GM18858 (cell line): ENCODE results near the gene SLC13A2.
A peak's percentile ranks its signal among the peaks of the same experiment; 100 is the strongest.

Source experiments
- ATAC-seq: cut with Tn5 transposase; IDR thresholded peaks from one replicate; pipeline ENCODE4 v1.9.1; 2021; ENCODE audit not compliant: unreplicated experiment

The SLC13A2 gene

DNA sequence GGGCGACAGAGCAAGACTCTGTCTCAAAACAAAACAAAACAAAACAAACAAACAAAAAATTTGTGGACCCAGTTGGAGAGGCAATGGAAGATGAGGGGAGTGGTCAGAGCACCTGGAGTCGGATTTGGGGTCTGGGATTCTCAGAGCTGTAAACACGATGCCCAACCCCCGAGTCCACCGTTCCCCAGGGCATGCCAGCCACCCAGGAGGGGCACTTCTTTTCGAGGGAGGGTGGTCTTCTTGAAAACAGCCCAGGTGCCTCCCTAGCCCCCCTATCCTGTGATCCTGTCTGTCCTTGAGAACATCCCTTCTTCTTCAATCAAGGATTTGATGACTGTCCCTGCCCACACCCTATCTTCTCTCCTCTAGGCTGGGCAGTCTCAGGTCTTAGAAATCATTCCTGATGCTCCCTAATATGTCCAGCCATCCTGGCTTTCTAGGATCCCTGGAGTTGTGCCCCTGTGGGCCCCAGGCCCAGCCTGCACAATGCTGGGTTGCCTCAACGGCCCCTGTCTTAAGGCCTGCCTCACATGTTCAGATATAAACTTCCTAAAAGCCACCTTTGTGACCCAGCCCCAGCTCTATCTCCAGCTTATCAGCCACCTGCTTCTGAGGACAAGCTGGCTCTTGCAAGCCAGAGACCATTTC, 3.1 kb upstream of the SLC13A2 start:
- ATAC-seq = no peak

DNA sequence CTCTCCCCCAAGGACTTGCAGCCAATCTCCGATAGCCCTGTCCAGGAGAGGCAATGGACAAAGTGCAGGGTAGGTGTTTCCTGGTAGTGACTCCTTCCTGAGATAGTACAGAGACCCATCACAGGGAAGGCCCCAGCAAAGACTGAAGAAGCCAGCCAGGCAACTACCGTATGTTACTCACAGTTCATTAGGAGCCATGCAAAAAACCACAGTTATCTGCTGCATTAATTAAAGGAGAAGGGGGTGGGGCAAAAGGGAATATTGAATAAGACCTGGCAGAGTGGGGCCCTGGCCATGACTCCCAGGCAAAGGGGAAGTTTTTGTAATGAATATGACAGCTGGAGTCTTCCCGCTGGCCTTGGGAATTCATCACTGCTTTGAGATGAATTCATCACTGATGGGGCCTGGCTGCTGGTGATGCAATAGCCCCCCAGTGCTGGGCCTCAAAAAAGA, 2.5 kb upstream of the SLC13A2 start:
- ATAC-seq = no peak

DNA sequence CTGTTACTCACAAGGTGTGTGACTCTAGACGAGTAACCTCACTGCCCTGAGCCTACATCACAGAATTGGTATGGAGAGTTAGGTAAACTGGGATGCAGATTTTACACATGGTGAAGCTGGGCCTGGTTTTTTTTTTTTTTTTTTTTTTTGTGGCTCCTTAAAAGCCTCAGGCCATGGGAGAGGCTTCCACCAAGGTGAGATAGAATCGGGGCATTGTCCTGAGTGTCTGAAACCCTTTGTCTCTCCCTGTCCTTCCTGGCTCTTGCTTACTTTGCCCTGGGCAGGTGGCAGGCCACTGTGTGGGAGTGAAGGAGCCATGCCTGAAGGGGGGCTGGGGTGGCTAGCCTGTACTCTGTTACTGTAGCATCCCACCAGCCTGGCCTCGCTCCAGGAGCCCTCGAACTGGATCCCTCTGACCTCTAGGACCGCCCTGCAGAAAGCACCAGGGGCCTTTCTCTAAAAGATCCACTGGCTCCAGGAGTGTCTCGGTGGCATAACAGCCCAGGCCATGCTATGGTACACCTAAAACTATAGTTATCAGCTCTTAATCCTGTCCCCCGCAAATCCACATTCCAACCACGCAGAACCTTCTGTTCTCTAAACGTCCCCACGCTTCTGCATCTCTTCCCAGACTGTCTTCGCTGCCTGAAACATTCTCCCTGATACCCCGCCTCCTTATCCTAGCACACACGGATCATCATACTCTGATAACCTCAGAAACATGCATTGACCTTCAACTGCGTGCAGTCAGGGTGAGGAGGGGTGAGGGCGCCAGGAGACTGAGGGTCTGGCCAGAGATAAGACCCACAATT, 1.7 kb upstream of the SLC13A2 start:
- ATAC-seq = no peak

DNA sequence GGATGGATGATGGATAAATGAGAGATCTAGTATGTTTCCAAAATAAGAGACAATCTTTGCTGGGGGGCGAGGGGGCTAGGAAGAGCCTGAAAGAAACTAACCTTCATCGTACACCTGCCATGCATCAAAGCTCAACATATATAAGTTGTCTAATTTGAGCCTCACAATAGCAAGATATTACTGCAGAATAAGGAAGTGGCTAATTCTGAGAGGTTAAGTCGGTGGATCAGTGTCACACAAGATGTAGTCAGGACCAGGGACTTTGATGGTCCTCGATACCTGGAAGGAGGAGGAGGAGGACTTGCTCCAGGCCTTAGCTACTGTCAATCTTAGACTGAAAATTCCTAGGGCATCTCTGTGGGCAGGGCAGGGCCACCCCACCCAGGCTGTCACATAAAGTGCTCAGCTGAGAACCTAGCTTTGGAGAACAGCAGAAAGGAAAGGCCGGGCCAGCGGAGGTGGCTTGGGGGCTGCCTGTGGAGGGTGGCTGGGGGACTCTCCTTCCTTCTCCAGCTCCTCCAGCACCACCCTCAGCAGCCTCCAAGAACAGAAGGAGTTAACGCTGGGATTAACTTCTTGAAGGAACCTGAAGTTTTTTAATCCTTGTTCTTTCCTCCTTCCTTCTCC, 460 bp upstream of the SLC13A2 start:
- no peak for ATAC-seq

DNA sequence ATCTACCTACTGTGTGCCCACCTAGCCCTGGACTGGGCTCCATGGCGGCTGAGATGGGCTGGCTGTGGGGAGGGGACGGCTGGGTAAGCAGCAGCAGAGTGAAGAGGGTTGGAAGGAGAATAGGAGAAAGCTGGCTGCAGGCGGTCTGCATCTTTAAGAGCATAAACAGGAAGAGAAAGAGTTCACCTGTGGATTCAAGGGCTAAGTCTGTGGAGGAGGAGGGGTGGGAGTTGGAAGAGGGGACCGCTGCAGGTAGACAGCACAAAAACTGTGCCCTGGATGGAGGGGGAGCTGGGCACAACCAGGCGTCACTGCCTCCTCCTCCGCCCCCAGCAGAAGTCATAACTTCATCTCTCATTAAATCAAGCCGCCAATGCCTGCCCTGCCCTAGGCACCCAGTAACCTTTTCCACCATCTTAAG, 677 bp downstream of the SLC13A2 start:
- no peak for ATAC-seq

DNA sequence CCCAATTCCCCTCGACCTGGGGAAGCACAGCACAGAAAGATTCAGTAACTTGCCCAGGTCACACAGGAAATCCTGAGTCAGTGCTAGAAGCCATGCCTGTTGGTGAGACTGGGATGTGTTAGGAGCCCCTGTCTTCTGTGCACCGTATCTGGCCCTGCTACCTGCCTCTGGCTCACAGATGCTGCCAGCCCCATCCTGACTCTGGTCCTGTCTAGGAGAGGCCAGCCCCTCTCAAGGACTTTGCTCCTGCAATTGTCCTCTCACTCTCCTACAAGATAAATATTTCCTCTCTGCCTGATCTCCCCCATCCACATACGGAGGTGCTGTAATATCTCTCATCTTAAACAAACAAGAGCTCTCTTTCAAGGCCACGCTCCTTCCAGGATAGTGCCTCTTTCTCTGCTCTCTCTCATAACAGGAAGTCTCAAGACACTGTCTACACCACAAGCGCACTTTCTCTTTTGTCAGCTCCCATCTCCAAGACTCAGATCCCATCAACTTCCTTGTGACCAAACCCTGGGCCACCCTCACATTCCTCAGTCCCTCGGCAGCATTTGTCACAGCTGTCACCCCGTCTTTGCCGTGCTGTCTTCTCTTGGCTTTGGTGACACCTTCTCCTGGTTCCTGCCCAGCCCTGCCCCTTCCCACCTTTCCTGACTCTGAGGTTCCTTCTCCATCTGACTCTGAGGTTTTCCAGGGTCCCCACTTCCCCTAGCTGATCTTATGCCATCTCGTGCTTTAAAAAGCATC, 1.9 kb downstream of the SLC13A2 start:
- ATAC-seq = no peak

DNA sequence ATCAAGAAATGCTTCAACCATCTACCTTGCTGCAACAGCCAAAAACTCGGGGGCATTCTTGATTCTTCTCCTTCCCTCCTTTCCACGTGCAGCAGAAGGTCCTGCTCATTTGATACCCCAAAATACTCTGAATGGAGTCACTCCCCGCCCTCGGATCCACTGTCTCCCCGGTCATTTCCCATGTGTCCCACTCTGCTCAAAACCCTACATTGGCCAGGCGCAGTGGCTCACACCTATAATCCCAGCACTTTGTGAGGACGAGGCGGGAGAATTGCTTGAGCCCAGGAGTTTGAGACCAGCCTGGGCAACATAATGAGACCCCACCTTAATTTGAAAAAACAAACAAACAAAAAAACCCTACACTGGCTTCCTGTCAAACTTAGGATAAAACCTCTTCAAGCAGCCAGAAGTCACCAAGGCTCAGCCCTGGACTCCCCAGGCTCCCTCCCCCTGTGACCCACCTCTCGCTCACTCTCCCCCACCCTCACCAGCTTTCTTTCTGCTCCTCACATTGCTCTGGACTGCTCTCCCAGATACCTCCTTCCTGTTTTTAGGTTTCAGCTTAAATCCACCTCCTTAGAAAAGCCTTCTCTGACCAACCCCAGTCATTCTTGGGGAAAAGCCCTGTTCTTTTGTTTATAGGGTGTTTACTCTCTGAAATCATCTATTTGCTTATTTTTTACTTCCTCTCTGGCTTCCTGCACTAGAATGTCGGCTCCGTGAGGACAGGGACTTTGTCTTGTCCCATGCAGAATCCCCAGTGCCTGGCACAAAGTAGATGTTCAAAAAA, 2.8 kb downstream of the SLC13A2 start:
- ATAC-seq = no peak

DNA sequence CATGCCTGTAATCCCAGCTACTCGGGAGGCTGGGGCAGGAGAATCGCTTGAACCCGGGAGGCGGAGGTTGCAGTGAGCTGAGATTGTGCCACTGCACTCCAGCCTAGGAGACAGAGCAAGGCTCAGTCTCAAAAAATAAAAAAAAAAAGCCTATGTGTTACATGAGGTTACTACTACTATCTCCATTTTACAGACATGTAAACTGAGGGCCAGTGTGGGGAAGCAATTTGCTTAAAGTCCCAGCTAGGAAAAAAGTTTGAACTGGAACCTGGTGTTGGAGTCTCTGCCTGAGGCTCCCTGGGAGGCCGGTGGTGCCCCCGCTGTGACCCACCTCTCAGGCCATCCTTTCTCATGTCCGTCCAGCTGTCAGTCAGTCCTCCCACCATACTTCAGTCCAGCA, 4.5 kb downstream of the SLC13A2 start:
- no peak for ATAC-seq

DNA sequence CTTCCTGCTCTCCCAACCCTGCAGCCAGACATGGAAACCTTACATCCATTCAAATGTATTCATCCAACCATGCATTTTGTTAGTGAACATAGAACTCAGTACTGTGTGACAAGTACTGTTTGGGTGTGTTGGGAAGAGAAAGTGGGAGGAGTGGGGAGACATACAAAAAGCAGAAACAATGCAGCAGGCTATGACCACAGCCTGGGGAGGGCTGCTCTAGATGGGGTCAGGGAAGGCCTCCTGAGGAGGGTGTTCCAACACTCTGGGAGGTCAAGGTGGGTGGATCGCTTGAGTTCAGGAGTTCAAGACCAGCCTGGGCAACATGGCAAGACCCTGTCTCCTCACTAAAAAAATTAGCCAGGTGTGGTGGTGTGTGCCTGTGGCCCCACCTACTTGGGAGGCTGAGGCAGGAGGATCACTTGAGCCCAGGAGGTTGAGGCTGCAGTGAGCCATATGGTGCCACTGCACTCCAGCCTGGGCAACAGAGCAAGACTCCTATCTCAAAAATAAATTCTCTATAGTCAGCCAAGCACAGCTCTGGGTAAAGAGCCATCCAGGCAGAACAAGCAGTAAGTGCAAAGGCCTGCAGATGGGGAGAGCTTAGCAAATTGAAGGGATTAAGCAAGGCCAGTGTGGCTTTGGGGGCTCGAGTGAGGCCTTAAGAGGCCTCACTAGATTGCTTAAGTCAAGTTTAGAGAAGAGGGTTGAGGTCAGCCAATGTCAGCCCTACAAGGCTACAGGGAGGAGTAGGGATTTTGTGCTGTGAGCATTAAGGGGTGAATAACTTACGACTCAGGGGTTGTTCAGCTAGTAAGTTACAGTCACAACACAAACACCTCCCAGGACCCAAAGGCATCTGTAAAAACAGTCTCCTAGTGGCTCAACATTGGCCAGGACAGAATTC, 5.5 kb downstream of the SLC13A2 start:
- no peak for ATAC-seq

DNA sequence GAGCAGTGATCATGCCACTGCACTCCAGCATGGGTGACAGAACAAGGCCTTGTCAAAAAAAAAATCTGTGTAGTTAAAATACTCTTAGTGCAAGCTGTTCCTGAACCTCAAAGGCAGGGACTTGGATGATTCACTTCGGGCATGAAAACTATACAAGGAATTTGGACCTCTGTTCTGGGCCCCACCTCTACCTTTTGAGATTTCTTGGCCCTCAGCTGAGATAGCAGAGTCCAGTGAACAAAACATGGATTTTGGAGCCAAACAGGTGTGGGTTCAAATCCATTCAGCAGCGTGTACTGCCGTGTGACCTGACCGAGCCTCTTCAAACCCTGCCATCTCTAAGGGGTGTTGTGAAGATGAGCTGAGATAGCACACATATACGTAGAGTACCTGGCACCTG, 6.8 kb downstream of the SLC13A2 start:
- no peak for ATAC-seq

DNA sequence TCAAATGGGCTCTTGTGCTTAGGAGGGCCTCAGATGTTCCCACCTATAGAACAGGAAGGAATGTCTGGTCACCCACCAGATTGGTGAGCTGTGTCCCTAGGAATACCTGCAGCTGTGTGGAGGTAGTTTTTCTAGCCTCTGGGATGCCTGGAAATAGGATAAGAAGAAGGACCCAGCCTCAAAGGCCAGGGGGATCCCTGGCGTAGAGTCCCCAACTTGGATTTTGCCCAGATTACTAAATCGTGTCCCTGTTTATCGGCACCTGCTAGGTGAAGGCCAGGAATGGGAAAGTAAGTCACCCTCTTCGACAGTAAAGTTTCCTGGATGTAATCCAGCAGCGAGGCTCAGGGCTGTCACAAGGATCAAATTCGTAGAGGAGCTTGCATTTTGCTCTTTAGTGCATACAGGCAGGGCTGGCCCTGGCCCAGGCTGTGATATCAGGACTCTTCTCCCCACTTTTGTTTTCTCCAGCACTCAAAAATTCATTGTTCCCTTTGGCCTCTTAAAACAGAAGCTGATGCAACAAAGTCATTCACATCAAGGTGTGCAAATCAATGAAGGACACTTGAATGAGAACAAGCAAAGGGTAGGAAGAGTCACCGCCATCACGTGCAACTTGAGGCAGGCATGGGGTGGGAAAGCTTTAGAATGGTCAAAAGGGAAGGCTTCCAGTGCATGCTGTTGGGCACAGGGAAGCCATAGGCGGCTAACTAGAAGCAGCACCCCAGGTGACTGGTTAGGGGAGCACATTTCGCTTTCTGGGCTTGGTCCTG, 7.5 kb downstream of the SLC13A2 start:
- no peak for ATAC-seq

DNA sequence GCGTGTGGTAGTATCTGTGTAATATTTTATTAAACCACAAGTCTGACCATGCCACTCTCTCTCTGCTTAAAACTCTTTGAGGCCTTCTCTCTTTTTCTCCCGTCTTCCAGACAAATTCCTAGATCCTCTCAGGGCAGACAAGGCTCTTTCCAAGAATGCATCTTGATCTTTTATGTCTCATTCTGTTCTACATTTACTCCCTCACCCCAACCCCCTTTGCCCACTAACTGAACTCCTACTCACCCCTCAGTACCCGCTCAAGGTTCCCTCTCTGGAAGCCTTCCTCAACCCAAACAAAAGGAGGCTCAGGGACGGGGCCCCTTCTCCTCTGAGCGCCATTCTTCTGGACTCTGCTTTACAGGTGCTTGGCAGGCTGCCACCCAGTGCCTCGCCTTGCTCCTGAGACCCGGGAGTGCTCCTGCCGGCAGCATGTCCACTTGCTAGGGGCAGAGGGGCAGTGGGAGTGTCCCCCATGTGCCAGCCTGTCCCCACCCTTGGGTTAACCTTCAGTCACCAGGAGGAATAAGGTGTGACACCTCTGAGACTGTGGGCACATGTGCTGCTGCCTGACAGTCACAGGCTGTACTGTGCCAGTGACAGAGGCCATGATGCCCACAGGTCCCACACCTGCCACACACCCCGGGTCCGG, 9.2 kb downstream of the SLC13A2 start:
- ATAC-seq = no peak

DNA sequence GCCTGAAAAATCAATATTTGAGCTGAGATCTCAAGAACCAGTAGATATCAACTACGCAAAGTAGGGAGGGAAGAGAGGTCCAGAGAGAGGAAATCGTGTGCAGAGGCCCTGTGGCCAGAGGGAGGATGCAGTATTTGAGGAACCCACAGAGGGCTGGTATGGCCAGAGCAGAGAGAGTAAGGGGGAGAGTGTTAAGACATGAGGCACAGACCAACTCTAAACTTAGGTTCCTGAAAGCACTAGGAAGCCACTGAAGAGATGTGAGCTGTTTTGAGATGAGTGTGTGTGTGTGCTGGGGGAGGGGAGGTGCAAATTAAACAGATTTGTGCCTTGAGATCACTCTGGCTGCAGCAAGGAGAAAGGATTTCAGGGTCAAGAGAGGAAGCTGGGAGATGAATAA, 10.9 kb downstream of the SLC13A2 start:
- ATAC-seq = peak; percentile 84

DNA sequence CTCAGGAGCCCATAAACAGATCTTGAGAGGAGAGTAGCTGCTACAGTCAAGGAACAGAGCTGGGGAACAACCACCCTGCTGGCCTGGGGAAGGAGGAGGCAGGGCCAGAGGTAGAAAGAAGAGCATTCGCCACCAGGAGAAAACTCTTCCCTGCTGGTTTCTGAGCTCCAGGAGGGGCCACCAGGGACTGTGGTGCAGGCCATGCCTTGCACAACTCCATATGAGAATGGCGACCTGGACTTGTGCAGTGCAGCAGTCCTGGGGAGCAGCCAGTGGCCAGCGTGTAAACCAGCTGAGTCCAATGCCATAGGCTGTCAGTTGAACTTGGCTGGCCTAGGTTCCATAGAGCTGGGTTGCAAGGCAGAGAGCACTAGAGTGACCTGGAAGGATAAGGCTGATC, 11.6 kb downstream of the SLC13A2 start:
- ATAC-seq = no peak

DNA sequence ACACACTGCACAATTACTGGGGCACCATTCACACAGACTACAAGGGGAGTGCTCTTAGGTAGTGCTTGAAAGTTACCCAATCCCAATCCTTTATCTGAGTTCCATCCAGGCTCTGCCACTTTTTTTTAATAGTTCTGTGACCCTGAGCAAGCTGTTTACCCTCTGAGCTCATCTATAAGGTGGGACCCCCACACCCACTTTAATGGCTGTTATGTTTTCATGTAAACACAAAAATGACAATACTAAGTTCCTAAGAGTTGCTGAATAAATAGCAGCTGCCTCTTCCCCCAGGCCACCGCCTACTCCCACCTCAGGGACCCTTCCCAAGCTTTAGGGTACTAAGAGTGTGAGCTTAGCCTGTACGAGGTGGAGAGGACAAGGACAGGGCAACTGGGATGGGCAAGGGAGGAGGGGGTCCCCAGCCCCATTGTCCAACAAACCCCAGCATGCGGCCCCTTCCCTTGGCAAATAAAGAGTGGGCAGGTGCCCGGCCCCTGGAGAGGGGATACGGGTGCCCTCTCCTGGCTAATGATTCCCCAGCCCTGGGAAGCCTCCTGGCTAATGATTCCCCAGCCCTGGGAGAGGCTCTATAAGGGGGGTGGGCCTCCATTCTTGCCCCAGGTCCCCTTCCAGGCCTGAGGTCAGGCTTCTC, 14.6 kb downstream of the SLC13A2 start:
- no peak for ATAC-seq

DNA sequence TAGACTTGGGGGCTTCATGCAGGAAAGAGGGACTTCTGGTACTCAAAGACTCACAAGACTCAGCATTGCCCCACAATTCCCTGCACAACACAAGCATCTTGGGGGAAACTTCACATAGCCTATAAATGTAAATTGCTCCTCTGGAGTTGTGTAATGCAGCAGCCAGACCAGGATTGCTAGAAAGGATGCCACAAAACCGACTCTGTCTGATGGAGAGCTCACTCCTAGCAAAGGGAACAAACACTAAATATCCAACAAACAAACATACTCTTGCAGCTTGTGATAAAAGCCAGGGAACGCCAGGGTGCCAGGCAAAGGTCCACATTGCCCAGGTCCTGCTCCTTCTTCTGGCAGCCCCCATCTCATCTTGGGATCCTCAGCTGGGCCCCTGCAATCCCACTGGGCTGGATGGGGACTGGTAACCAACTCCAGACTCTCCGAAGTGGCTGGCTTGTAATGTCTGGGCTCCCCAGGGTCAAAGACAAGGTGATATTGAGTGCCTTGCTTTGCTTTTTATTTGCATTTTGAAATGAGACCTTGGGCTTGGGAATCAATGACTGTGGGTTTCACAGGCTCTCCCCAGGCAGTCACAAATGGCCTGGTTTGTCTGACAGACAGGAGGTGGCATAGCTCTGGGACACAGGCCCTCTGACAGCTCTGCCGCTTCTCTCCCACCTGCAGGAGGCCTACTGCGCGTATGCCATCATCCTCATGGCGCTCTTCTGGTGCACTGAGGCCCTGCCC, 15.3 kb downstream of the SLC13A2 start:
- ATAC-seq = no peak

DNA sequence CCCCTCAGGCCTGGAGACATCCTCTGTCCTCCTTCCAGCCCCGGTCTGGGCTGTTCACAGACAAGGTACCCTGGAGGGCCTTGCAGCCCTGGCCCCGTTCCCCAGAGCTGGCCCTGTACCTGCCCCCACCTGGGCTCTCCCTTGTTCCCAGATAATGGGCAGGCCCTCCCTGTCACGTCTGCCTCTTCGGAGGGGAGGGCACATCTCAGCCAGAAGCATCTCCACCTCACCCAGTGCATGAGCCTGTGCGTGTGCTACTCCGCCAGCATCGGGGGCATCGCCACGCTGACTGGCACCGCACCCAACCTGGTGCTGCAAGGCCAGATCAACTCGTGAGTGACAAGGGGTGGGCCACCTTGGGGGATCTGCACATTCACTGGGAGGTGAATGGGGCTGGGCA, 17.8 kb downstream of the SLC13A2 start:
- no peak for ATAC-seq
